GM19467 (cell line): ENCODE results near the gene ROMO1.
"Not testable (repeated sequence)": the region's sequence is repeated elsewhere in the genome, so short reads cannot be mapped to it uniquely, and the experiment has no call there.

ENCODE experiments used
- ATAC-seq: cut with Tn5 transposase; IDR thresholded peaks from one replicate; pipeline ENCODE4 v1.9.1; 2021; ENCODE audit warnings: mild to moderate bottlenecking, moderate library complexity; ENCODE audit not compliant: unreplicated experiment

The ROMO1 gene

DNA sequence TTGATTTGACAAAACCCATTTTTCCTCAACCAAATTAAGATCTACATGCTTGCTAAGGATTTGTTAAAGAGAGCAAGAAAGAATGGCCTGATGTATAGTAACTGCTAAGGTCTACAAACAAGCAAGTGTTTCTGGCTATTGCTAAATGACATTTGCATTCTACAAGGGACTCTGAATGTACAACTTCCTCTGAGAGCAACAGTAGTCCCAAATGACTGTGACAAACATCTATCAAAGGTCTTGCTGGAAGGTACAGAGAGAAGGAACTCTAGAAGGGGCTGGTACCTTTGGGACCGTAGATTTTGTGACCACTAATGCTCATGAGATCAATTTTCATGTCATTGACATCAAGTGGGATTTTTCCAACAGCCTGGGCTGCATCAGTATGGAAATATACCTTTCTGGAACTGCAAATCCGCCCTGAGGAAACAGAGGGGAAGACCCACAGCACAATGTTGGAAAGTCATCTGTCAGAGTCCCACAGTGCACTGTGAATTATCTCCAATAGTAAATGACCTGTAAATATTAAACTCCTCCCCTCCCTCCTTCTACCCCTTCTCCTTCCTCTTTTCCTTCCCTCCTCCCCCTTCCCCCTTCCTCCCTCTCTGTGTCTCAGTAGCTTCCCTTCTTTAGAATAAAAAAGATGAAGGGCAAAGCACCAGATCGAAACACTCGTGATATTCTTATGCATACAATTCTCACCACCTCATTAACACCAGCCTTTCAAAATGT is 18.6 kb upstream of the ROMO1 start:
- ATAC-seq = no peak

DNA sequence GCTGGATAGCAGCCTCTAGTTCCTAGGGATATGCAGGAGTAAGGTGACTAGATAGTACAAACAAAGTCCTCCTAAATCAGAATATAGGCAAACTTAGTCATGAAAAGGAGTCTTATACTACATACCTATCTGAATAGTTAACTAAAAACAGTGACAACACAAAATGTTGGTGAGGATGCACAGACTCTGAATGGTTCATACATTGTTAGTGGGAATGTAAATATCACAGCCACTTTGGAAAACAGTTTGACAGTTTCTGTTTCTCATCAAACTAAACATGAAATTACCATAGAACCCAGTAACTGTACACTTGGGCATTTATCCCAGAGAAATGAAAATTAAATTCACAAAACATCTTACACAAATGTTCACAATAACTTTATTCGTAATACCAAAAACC is 17.2 kb upstream of the ROMO1 start:
- no peak for ATAC-seq

DNA sequence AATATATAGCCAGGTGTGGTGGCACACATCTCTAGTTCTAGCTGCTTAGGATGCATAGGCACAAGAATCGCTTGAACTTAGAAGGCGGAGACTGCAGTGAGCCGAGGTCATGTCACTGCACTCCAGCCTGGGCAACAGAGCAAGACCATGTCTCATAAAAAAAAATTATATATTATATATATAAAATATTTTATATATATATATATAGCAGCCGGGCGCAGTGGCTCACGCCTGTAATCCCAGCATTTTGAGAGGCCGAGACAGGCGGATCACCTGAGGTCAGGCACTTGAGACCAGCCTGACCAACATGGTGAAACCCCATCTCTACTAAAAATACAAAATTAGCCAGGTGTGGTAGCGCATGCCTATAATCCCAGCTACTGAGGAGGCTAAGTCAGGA is 13.8 kb upstream of the ROMO1 start:
- ATAC-seq = not testable (repeated sequence)

DNA sequence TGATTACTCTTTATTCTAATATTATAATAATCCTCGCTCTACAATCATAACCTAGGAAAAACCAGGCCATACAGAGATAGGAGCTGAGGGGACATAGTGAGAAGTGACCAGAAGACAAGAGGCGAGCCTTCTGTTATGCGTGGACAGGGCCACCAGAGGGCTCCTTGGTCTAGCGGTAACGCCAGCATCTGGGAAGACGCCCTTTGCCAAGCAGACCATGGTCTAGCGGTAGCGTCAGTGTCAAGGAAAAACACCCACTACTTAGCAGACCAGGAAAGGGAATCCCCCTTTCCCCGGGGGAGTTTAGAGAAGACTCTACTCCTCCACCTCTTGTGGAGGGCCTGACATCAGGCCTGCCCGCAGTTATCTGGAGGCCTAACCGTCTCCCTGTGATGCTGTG is 12.3 kb upstream of the ROMO1 start:
- not testable (repeated sequence) for ATAC-seq

DNA sequence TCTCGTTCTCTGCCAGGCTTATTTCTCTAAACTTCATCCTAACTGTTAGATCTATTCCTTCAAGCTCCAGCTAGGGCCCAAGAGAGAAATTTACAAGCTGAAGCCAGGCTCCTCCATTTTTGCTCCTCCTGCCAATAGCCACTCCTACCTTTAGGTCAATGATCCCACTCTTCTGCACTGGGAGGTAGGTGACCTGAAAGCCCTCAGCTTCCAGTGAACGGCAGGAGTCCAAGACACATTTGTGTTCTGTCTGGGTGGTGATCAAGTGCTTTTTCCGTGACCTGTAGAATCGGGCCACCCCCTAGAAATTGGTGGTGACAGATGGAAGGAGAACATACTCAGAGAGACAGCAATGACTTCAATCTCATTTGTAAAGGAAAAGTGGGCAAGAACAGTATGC is 8.9 kb upstream of the ROMO1 start:
- ATAC-seq = no peak

DNA sequence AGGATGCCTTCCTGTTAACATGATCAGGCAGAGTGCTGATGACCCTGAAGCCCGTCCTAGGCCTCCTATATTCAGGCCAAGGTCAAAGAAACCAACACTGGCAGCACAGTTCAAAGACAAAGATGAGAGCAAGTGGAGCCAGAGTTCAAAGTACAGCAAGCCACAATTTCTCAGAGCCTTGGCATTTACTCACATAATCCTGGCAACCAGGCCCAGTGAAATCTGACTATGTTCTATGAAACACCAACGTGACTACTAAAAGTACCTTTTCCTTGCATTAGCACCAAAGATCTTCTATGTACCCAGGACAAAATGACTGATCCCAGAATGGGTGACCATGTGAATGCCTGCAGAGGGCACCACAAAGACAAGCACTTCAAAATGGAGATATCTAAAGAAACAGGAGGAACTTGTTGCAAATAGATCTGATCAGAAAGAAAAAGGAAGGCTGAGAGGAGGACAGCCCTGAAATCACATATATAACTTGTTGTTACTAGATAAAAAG is 3.9 kb upstream of the ROMO1 start:
- no peak for ATAC-seq

DNA sequence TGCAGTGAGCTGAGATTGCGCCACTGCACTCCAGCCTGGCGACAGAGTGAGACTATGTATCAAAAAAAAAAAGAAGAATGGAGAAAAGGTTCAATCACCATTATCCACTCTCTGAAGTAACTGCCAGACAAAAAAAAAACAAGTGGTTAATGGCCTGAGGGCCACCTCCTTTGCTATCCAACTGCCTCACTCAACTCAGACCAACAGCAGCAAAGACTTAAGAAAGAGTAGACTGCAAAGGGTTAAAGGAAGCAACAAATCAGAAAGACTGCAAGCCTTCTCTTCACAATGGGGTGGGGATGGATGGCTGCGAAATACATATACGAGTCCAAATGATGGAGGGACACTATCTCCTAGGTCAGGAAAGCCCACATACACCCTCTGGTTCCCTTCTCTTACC is 3.2 kb upstream of the ROMO1 start:
- ATAC-seq = no peak

DNA sequence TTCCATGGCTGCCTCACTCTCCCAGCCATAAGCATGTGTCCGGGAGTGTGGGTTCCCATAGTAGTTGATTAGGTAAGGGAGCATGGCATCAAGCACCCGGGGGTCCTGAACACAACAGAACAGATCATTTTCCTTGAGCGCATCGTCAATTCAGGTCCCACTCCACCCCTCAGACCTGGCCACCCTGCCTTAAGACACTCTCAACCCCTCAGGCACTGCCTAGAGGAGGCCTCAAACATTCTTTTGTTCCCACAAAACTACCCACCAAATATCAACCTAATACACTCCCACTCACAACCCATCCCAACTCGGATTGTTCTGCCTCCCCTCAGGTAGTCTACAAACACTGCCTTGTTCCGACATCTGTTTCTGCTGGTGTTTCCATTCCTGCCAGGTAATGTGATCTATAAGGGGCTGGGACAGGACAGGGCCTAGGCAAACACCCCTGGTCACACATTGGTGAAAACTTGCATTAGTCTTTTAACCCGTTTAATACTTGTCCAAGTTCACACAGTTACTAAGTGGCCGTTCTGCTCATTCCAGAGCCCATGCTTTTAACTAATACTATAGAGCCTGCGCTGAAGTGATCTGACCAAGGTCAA is 1.4 kb upstream of the ROMO1 start:
- no peak for ATAC-seq

DNA sequence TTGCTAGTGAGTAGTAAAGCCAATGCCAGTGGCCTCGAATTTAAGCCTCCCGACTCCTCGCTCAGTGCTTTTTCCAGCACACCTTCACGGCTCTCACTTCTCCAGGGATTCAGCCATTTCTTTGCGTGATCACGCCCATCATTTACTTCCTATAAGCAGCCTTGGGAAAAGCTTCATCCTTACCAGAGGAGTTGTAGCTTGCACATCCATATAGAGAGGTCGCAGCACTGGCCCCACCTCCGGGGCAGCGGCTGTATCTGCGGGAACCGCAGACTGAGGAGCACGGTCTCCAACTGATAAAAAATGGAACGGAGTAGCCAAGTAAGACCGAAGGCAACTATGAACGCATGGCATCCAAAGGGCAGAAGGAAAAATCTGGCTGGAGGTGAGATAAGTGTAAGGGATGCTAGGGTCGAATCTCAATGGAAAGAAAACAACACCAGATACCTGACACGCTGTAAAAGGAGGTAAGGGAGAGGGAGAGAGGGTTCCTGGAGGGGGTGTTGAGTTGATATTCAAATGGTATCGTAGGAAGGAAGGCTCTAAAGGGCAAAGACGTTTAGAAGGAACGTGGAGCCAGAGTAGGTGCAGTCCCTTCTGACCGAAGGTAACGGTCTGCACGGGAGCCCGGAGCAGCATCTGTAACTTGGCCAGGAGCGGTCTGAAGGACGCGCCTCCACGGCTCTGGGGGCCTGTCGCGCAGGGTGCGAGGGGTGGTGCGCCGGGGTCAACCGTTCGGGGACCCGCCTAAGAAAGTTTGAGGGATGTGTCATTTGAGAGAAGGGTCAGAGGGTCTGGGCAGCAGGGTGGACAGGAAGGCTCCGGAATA is 693 bp upstream of the ROMO1 start:
- ATAC-seq = peak; percentile 4

DNA sequence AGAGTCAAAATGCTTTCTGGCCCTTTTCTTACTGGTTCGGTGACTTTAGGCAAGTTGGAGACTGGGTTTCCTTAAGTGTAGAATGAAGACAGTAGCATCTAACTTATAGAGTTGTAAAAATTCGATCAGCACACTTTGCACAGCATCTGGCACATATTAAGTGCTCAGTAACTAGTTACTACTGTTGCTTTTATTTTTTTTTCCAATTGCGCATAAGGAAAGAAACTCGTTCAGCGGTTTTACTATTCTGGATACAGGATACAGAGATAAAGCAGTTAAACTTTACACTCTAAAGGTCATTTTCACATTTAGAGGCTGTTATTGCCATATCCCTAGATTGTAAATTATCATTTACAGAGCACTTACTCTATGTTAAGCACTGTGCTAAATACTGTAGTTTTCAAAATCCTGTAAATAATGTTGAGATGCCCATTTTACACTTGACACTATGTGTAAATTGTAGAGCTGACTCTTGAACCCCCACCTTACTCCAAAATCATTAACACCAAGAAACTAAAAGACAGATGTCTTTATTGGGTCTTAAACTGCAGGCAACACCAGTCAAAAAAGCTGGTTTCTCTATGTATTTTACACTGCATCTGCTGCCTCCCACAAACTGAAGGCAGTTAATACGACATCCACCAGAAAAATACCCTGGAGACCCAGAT is 886 bp downstream of the ROMO1 start:
- ATAC-seq = no peak

DNA sequence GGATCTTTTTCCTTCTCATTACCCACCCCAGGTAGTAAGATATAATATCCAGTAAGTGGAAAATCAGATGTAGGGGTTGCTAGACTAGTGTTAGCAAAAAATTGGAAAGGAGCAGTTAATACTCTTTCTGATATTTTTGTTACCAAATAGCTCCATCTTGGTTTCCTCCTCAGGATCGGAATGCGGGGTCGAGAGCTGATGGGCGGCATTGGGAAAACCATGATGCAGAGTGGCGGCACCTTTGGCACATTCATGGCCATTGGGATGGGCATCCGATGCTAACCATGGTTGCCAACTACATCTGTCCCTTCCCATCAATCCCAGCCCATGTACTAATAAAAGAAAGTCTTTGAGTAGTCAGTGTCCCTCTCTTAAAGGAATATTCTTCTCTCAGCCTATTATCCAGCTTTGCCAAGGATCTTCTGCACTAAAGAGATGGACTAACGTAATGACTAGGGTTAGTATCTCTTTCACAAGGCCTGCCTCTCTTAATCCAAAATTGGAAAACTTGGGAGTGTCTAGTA is 1.5 kb downstream of the ROMO1 start:
- ATAC-seq = no peak

DNA sequence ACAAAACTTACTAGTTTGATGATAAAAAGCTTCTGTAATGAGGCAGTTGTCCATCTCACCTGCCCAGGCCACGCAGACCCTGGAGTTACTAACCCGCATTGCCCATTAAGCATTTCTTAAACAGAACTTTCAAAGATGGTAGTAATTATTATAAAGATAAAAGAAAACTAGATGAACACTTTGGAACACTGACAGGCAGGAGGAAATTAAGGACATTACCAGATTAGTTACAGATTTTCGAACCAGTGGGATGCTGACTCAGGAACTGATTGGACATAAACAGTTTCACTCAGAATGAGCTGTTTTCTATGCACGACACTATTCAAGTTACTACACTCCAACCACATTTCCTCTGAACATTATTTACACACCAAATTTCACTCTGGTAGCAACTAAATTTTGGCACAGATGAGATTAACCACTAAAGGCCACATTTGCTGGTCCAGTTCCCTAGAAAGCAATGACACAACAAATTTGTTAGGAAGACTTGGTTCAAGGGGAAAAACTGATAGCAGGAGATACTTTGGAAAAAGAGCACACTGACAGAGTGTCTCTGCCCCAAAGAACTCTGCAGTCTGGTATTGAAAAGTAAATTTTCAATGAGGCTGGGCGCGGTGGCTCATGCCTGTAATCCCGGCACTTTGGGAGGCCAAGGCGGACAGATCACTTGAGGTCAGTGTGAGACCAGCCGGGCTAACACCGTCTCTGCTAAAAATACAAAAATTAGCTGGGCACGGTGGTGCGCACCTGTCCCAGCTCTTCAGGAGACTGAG is 3.0 kb downstream of the ROMO1 start:
- no peak for ATAC-seq

DNA sequence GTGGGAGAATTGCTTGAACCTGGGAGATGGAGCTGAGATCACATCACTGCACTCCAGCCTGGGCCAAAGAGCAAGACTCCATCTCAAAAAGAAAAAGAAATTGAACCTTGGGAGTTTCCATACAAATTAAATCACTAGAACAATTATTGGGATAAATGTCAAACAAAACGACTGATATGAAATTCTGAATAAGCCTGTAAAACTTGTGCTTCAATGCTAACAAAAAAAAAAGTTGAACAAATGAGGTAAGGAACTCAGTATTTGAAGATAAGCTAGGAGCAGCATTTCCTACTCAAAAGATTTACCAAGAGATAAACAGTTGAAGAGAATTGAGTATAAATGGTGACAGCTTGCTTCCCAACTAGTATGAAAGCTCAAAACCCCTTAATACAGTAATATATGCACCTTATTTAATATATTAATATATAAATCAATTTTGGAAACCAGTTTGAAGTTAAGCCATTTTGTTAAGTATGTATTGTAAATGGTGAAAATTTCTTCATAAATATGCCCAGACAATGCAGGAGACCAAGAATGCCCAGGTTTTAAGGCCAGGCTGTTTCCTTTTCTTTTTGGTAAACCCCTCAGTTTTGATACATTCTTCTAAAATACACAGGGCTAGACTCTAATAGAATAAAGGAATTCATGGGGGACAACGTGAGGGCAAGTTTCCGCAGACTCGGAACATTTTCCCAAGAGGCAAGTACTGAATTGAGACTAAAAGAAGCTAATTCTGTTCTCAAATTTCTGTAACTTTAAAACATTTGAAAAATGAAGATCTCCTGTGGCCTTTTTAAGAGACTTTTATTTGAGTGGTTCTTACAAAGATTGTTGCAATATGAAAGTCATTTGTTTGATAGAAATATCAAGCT is 3.9 kb downstream of the ROMO1 start:
- ATAC-seq = no peak

DNA sequence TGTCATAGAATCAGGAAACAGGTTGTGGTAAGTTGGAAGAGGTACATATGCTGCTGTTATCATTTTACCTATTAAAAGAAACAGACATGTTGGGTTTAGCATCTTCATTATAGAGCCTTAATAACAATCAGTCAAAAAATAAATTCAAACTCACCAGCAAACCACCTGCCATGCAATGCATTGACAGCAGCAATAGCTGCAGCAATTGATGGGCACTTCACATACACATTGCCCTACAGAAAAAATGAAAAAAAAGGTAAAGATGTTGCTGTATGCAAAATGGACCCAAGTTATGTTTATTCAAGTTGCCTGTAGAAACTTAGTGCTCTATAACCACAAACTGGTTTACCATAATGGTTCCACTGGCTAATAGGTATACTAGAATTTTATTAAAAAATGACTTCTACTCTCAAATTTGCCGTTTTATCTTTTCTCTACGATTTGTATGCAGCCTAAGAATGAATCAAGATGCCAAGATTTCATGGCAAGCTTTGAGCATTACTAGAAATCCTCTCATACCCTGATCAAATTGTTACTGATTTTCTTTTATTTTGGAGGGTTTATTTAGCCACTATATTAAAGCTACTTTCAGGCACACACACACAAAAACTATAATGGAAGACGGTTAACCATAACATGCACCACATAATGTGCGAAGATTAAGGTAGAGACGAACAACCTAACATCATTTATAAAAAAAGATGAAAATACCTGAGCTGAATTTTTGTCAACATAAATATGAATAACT is 5.5 kb downstream of the ROMO1 start:
- no peak for ATAC-seq

DNA sequence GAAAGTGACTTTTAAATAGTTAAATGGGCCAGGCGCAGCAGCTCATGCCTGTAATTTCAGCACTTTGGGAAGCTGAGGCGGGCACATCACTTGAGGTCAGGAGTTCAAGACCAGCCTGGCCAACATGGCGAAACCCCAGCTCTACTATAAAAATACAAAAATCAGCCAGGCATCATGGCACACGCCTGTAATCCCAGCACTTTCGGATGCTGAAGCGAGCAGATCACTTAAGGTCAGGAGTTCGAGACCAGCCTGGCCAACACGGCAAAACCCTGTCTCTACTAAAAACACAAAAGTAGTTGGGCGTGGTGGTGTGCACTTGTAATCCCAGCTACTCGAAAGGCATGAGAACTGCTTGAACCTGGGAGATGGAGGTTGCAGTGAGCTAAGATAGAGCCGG is 6.7 kb downstream of the ROMO1 start:
- not testable (repeated sequence) for ATAC-seq

DNA sequence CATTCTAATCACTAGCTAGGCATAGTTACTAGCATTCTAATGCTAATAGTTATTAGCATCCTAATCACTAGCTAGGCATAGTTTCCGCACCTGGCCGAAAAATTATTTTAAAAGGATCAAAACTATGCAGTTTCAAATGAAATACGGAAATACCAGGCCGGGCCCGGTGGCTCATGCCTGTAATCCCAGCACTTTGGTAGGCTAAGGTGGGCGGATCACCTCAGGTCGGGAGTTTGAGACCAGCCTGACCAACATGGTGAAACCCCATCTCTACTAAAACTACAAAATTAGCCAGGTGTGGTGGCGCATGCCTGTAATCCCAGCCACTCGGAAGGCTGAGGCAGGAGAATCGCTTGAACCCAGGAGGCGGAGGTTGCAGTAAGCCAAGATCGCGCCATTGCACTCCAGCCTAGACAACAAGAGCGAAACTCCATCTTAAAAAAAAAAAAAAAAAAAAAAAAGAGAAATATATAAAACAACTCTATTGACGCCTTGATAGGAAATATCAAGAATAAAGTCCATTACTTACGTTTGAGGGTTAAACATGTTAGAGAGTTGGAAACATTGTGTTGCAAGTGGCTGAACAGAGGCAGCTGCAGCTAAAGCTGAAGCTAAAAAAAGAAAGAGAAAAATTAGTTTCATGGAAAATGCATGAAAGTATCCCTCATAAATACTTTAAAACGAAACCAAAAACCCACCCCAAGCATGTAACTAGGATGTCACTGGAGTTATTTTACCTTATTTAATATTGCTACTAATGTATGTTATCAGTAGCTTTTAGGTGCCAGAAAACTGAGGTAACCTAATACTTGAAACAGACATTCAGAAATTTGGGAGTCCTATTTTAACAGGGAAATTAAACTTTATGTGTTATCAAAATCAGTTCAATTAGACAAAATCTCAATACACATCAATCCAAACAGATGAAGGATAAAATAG is 7.7 kb downstream of the ROMO1 start:
- not testable (repeated sequence) for ATAC-seq

DNA sequence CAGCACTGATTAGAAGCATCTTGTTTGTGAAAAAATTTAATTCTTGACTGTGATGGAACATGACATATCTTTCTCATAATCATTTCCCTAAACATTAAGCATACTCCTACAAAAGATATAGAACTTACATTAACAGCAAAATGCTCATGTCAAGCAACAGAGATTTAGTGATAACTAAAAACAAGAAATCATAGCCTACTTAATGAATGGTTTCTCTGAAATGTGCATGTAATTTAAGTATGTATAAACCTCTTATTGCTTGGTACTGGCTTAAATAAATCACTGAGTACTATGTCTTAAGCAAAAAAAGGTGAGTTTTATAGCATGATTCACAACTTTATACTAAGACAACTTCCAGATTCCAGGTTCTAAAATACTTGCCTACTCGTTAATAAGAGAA is 9.3 kb downstream of the ROMO1 start:
- no peak for ATAC-seq
